ENCODE data around the gene CHID1.
A peak's percentile ranks its signal among the peaks of the same experiment; 100 is the strongest.

The CHID1 gene

DNA sequence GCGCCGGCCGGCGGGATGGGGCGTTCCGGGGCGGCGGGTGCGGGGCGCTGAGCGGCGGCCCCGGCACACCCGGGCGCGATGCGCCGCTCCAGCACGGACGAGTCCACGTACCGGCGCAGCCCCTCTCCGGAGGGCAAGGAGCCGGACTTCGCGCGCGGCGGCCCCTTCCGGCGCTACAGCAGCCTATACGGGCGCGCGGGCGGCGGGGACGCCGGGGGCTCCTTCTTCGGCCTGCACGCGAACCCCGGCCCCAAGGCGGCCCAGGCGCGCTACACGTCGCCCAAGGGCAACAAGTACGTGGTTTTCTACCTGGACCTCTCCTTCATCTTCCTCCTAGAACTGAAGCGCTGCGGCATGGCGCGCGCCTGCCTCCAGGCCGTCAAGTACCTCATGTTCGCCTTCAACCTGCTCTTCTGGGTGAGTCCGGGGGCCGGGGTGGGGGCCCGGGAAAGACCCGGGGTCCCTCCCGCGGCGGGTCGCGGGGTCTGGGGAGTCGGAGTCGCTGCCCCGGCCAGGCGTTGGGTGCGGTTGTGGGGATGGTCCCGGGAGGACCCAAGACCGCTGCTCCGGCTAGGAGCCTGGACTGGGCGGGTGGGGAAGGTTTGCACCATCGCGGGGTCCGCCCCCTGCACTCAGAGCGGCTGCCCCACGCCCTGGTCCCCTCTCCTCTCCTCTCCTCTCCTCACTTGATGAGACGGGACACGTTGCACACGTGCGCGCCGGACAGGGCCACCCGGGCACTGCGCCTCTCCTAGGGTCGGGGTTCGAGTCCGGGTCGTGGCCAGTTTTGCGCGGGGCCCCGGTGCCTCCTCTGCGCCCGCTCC lies 60.4 kb downstream of the CHID1 start:
- ChIA-PET POLR2A (no interaction called here), CTCF (no interaction called here)
- peak; percentile 50 for DNase-seq (ENCODE audit: extremely low spot score)
- no peak for TF ChIP-seq HDGF (IDR thresholded peaks at IDR 0.05; ENCODE audit: borderline replicate concordance)
- TF ChIP-seq ELF4 (IDR thresholded peaks at IDR 0.05), result no peak
- TF ChIP-seq NFRKB (IDR thresholded peaks at IDR 0.05), result no peak
- no peak for TF ChIP-seq ZNF384 (IDR thresholded peaks at IDR 0.05)
- TF ChIP-seq SUZ12 (IDR thresholded peaks at IDR 0.05), result no peak
- TF ChIP-seq LEF1 (IDR thresholded peaks at IDR 0.05; ENCODE audit: borderline replicate concordance), result no peak
- no peak for TF ChIP-seq SP1 (IDR thresholded peaks at IDR 0.05)
- no peak for TF ChIP-seq FOXA1 (IDR thresholded peaks at IDR 0.05)
- TF ChIP-seq L3MBTL2 (conservative IDR thresholded peaks at IDR 0.05), result no peak
- TF ChIP-seq FOXM1 (IDR thresholded peaks at IDR 0.05; ENCODE audit: borderline replicate concordance), result no peak
- no peak for TF ChIP-seq TARDBP (IDR thresholded peaks at IDR 0.05)
- TF ChIP-seq ARNT (IDR thresholded peaks at IDR 0.05), result no peak
- no peak for TF ChIP-seq FOXK2 (IDR thresholded peaks at IDR 0.05)
- TF ChIP-seq, protein P1, sequence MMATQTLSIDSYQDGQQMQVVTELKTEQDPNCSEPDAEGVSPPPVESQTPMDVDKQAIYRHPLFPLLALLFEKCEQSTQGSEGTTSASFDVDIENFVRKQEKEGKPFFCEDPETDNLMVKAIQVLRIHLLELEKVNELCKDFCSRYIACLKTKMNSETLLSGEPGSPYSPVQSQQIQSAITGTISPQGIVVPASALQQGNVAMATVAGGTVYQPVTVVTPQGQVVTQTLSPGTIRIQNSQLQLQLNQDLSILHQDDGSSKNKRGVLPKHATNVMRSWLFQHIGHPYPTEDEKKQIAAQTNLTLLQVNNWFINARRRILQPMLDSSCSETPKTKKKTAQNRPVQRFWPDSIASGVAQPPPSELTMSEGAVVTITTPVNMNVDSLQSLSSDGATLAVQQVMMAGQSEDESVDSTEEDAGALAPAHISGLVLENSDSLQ (IDR thresholded peaks at IDR 0.05), result no peak
- no peak for TF ChIP-seq CTBP1 (IDR thresholded peaks at IDR 0.05; ENCODE audit: borderline replicate concordance)
- TF ChIP-seq BHLHE40 (IDR thresholded peaks at IDR 0.05; ENCODE audit: borderline replicate concordance), result no peak

DNA sequence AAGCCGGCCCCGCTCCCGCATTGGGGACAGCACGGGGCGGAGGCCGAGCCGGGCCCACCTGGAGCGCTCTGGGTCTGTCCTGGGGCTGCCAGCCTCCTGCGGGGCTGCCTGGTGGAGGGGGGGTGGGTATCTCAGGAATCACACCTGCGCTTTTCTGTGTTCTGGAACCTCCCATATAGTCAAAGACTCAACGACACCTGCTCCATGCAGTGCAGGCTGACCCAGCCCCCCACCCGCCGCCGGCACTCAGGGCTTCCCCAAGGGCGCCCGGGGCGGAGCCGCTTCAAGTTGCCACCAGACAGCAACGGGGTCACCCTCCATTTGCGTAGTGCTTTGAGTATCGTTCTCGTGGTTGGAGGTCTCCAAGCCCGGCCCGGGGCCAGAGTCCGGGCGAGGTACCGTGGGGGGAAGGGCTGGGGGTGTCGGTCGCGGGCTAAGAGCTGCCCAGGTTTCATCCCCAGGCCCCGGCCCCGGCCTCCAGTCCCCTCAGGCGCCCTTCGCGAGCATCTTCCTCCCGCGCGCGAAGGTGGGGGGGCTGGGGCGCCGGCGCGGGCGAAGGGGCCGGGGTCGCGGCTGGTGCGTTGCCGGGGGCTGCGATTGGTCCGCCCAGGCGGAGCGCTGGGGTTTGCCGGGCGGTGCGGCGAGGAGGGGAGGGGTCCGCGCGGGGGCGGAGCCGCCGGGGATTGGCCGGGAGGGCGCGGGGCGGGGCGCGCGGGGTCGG lies 61.3 kb downstream of the CHID1 start:
- POLR2A ChIA-PET, result no interaction called here
- no peak for TF ChIP-seq NFRKB (IDR thresholded peaks at IDR 0.05)
- no peak for TF ChIP-seq ARNT (IDR thresholded peaks at IDR 0.05)
- no peak for TF ChIP-seq CTBP1 (IDR thresholded peaks at IDR 0.05; ENCODE audit: borderline replicate concordance)
- TF ChIP-seq FOXM1 (IDR thresholded peaks at IDR 0.05; ENCODE audit: borderline replicate concordance), result no peak
- no peak for TF ChIP-seq BHLHE40 (IDR thresholded peaks at IDR 0.05; ENCODE audit: borderline replicate concordance)
- DNase-seq (ENCODE audit: extremely low spot score), result peak; percentile 74
- CTCF ChIA-PET, result interaction anchor here (0.8 to 1.1 kb wide), 3 partner anchors 8 to 30 kb away, joined by 3 to 4 read pairs (median 3); partner anchors contain the start of gene PNPLA2

GRCh38 chr11:848380-848931 lies 62.2 kb downstream of the CHID1 start:
- CTCF ChIA-PET, result interaction anchor here (0.8 to 1.1 kb wide), 3 partner anchors 9 to 29 kb away, joined by 3 to 4 read pairs (median 3); partner anchors contain the start of gene PNPLA2
- TF ChIP-seq NFRKB (IDR thresholded peaks at IDR 0.05), result no peak
- TF ChIP-seq SUZ12 (IDR thresholded peaks at IDR 0.05), result no peak
- no peak for TF ChIP-seq CTBP1 (IDR thresholded peaks at IDR 0.05; ENCODE audit: borderline replicate concordance)
- TF ChIP-seq ARNT (IDR thresholded peaks at IDR 0.05), result no peak
- TF ChIP-seq FOXK2 (IDR thresholded peaks at IDR 0.05), result no peak
- no peak for TF ChIP-seq SP1 (IDR thresholded peaks at IDR 0.05)
- TF ChIP-seq HDGF (IDR thresholded peaks at IDR 0.05; ENCODE audit: borderline replicate concordance), result no peak
- TF ChIP-seq ZNF384 (IDR thresholded peaks at IDR 0.05), result no peak
- no peak for TF ChIP-seq FOXM1 (IDR thresholded peaks at IDR 0.05; ENCODE audit: borderline replicate concordance)
- TF ChIP-seq BHLHE40 (IDR thresholded peaks at IDR 0.05; ENCODE audit: borderline replicate concordance), result no peak
- TF ChIP-seq L3MBTL2 (conservative IDR thresholded peaks at IDR 0.05), result no peak
- peak; percentile 67 for DNase-seq (ENCODE audit: extremely low spot score)
- POLR2A ChIA-PET, result no interaction called here

DNA sequence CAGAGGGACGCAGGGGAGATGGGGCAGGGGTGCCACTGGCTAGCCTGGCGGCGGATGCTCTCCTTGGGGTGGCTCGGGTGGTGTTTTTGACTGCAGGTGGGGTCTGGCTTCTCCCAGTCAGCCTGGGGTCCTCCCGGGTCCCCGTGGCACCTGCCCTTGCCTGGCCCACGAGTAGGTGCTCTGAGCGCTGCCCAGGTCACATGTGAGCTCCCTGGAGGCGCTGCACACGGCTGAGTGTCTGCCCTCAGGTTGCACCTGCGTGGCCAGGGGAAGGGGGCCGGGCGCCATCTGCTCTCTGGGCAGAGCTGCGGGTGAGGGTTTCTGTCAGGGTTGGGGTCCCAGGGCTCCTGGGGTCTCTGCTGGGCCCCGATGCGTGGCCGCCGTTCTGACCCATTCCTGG lies 62.7 kb downstream of the CHID1 start:
- TF ChIP-seq FOXM1 (IDR thresholded peaks at IDR 0.05; ENCODE audit: borderline replicate concordance), result no peak
- no peak for TF ChIP-seq ARNT (IDR thresholded peaks at IDR 0.05)
- TF ChIP-seq CTBP1 (IDR thresholded peaks at IDR 0.05; ENCODE audit: borderline replicate concordance), result no peak
- TF ChIP-seq L3MBTL2 (conservative IDR thresholded peaks at IDR 0.05), result no peak
- no peak for TF ChIP-seq SP1 (IDR thresholded peaks at IDR 0.05)
- TF ChIP-seq SUZ12 (IDR thresholded peaks at IDR 0.05), result no peak
- CTCF ChIA-PET, result interaction anchor here (1.0 kb wide), 1 partner anchor 10 kb away, joined by 4 read pairs; no protein-coding TSS in a partner anchor
- no peak for DNase-seq (ENCODE audit: extremely low spot score)
- POLR2A ChIA-PET, result no interaction called here

DNA sequence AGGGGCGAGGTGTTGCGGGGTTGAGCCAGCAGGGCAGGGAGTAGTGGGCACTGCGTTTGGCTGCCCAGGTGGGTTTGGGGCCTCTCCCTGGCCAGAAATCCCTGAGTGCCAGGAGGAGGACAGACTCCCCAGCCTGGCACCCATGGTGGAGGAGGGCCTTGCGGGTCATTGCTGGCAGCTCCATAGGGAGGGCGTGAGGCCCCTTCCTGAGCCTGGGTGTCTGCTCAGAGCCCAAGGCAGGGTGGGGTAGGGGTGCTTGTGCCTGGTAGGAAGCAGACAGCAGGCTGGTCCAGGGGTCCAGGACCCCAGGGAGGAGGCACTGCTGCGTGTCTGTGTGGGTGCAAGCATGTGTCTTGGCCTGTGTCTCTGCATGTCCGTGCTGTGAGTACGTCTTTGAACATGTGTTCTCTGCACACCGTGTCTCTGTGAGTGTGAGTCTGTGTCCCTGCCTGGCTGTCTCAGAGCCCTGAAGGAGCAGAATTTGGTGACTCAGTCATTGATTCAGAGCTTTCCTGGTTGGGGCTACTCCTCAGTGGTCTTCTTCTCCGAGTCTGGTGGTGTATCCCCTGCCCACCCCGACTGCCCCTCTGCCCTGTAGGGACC lies 64.0 kb downstream of the CHID1 start:
- no peak for DNase-seq (ENCODE audit: extremely low spot score)
- ChIA-PET CTCF (interaction anchor here (1.1 kb wide), 1 partner anchor 204 kb away, joined by 4 read pairs; no protein-coding TSS in a partner anchor), POLR2A (interaction anchor here (1.5 to 1.7 kb wide), 2 partner anchors 12 to 14 kb away, joined by 3 to 5 read pairs; partner anchors contain the start of gene CD151)
- TF ChIP-seq NFRKB (IDR thresholded peaks at IDR 0.05) (no peak), ZNF384 (IDR thresholded peaks at IDR 0.05) (no peak), CTBP1 (IDR thresholded peaks at IDR 0.05; ENCODE audit: borderline replicate concordance) (no peak), LEF1 (IDR thresholded peaks at IDR 0.05; ENCODE audit: borderline replicate concordance) (no peak), ELF4 (IDR thresholded peaks at IDR 0.05) (no peak), SUZ12 (IDR thresholded peaks at IDR 0.05) (no peak), ARNT (IDR thresholded peaks at IDR 0.05) (no peak), FOXA1 (IDR thresholded peaks at IDR 0.05) (no peak), HDGF (IDR thresholded peaks at IDR 0.05; ENCODE audit: borderline replicate concordance) (no peak), BHLHE40 (IDR thresholded peaks at IDR 0.05; ENCODE audit: borderline replicate concordance) (no peak), FOXK2 (IDR thresholded peaks at IDR 0.05) (no peak), SP1 (IDR thresholded peaks at IDR 0.05) (no peak), L3MBTL2 (conservative IDR thresholded peaks at IDR 0.05) (no peak), TARDBP (IDR thresholded peaks at IDR 0.05) (no peak), FOXM1 (IDR thresholded peaks at IDR 0.05; ENCODE audit: borderline replicate concordance) (no peak)
- TF ChIP-seq, protein P1 (IDR thresholded peaks at IDR 0.05), result no peak

All from HEK293T (cell line).